Prostate gland (tissue), 2 donors: ENCODE measurements around the gene LRRC4C.

ENCODE experiments used
- CTCF ChIP-seq, 4 experiments: fragments of 200-600 bp in 2 of 4; fragments of 450-650 bp in 2 of 4; sonication (generic) in 2 of 4; IDR thresholded peaks; 1 replicate in 3 of 4; 2 replicates in 1 of 4; pipeline ENCODE4 v1.5.1; 2016 to 2019; ENCODE audit warnings: antibody characterized with exemption in 4 of 4, mild to moderate bottlenecking in 2 of 4, moderate library complexity in 2 of 4
- POLR2A ChIP-seq: fragments of 450-650 bp; IDR thresholded peaks from one replicate; pipeline ENCODE4 v1.6.1; 2016; ENCODE audit warnings: antibody characterized with exemption, mild to moderate bottlenecking
- POLR2AphosphoS5 ChIP-seq: sonication (generic); formaldehyde crosslinking; IDR thresholded peaks from one replicate; pipeline ENCODE4 v1.6.1; 2017; ENCODE audit warnings: antibody characterized with exemption

DNA sequence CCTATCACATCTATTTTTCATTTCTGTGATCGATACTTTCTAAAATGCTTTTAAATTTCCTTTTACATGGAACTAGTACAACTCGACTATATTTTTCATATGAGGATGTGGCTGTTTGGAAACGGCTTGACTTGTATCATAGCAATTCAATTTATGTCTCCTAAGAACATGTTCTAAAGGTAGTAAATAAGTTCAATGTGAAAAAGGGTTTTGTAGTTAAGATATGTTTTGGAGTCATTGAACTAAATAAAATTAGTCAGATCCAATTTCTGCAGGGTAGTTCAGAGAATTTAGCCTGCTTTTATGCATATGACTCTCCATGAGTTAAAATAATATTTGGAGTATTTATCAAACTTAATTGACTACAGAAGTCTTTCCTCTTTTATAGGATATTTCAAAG is 1121.4 kb downstream of the LRRC4C start:
- no peak for TF ChIP-seq CTCF (IDR thresholded peaks at IDR 0.05)
- no peak for TF ChIP-seq POLR2A
- no peak for TF ChIP-seq POLR2AphosphoS5
